GM23338 (cell line): ENCODE results near the gene PARVA. TPM values are rescaled to one million over a fixed set of nuclear protein-coding genes. Genes with fewer than 3 reads are reported as not detected.
A peak's percentile ranks its signal among the peaks of the same experiment; 100 is the strongest.

ENCODE experiments used
- ATAC-seq: fragments of 200-7000 bp; cut with Tn5 transposase; 3 replicates; pipeline ENCODE4 v1.9.1; 2020
- DNase-seq: peaks from one replicate; pipeline ENCODE4 v3.0.0-alpha.2; 2015; ENCODE audit warnings: low spot score
- H2AFZ ChIP-seq: fragments of 200-600 bp; sonication (generic); 2 replicates; pipeline ENCODE4 v1.8.0; 2016; ENCODE audit warnings: antibody characterized with exemption, mild to moderate bottlenecking, moderate library complexity
- H3F3A ChIP-seq: fragments of 200-600 bp; sonication (generic); replicated peaks from 2 replicates; pipeline ENCODE4 v1.8.0; 2017; ENCODE audit warnings: antibody characterized with exemption, mixed run types, low read depth
- H3K27ac ChIP-seq: fragments of 200-600 bp; sonication (generic); 2 replicates; pipeline ENCODE4 v1.6.1; 2016; ENCODE audit warnings: low read depth
- H3K27me3 ChIP-seq: fragments of 200-600 bp; sonication (generic); 2 replicates; pipeline ENCODE4 v1.8.0; 2016; ENCODE audit warnings: mild to moderate bottlenecking, mixed run types, moderate library complexity; ENCODE audit not compliant: insufficient read depth
- H3K36me3 ChIP-seq: fragments of 200-600 bp; sonication (generic); 2 replicates; pipeline ENCODE4 v1.8.0; 2016; ENCODE audit warnings: mild to moderate bottlenecking; ENCODE audit not compliant: insufficient read depth
- H3K4me1 ChIP-seq: fragments of 200-600 bp; sonication (generic); 2 replicates; pipeline ENCODE4 v1.8.0; 2016; ENCODE audit warnings: mild to moderate bottlenecking, moderate library complexity; ENCODE audit not compliant: insufficient read depth
- H3K4me2 ChIP-seq: fragments of 200-600 bp; sonication (generic); 2 replicates; pipeline ENCODE4 v1.7.1; 2017; ENCODE audit warnings: mixed run types
- H3K4me3 ChIP-seq: fragments of 200-600 bp; sonication (generic); 2 replicates; pipeline ENCODE4 v1.6.1; 2016; ENCODE audit warnings: mixed run types
- H3K79me2 ChIP-seq: fragments of 200-600 bp; sonication (generic); replicated peaks from 2 replicates; pipeline ENCODE4 v1.8.0; 2017; ENCODE audit warnings: mild to moderate bottlenecking; ENCODE audit not compliant: insufficient read depth
- H3K9me2 ChIP-seq: fragments of 200-600 bp; sonication (generic); 2 replicates; pipeline ENCODE4 v1.8.0; 2017; ENCODE audit not compliant: insufficient read depth
- H4K20me1 ChIP-seq: fragments of 200-600 bp; sonication (generic); replicated peaks from 2 replicates; pipeline ENCODE4 v1.8.0; 2017; ENCODE audit warnings: mild to moderate bottlenecking; ENCODE audit not compliant: insufficient read depth
- H3K27ac Mint-ChIP-seq: 2 replicates; pipeline ENCODE4 v1.8.0; 2020; ENCODE audit warnings: inconsistent platforms, mild to moderate bottlenecking, moderate library complexity, mixed read lengths
- H3K27me3 Mint-ChIP-seq: 3 replicates; pipeline ENCODE4 v1.8.0; 2022; ENCODE audit warnings: low read depth, mild to moderate bottlenecking, moderate library complexity, mixed read lengths, inconsistent platforms; ENCODE audit not compliant: insufficient read depth, poor library complexity
- H3K36me3 Mint-ChIP-seq: 3 replicates; pipeline ENCODE4 v1.8.0; 2021; ENCODE audit warnings: low read depth, mild to moderate bottlenecking, inconsistent platforms, moderate library complexity, mixed read lengths
- H3K4me1 Mint-ChIP-seq: 3 replicates; pipeline ENCODE4 v1.8.0; 2020; ENCODE audit warnings: mild to moderate bottlenecking, inconsistent platforms, mixed read lengths
- H3K4me3 Mint-ChIP-seq: 3 replicates; pipeline ENCODE4 v1.8.0; 2021; ENCODE audit warnings: moderate library complexity, mild to moderate bottlenecking, inconsistent platforms, mixed read lengths
- H3K9me3 Mint-ChIP-seq: 3 replicates; pipeline ENCODE4 v1.8.0; 2020; ENCODE audit warnings: moderate library complexity, mild to moderate bottlenecking, inconsistent platforms, mixed read lengths
- NANOG ChIP-seq: IDR thresholded peaks from 2 replicates; pipeline ENCODE4 v1.6.1; 2016; ENCODE audit warnings: antibody characterized with exemption, borderline replicate concordance
- ZNF331 ChIP-seq: fragments of 250-450 bp; sonication (Bioruptor Pico); IDR thresholded peaks from 2 replicates; pipeline ENCODE4 v1.5.0; 2020; ENCODE audit warnings: low read depth, mild to moderate bottlenecking, moderate library complexity
- ZNF462 ChIP-seq: fragments of 250-450 bp; sonication (Bioruptor Pico); IDR thresholded peaks from 2 replicates; pipeline ENCODE4 v1.5.0; 2020; ENCODE audit warnings: mild to moderate bottlenecking, moderate library complexity
- polyA plus RNA-seq: library from polyadenylated mRNA; unstranded; fragments of >200 nt; fragmentation: Nextera tagmentation; extraction: Ambion mirVana; gene quantifications from 2 replicates; pipeline ENCODE4 v1.2.1, GENCODE V29; 2016
- total RNA-seq: library from RNA; depleted of rRNA; stranded (reverse); fragments of >200 nt; shearing (Covaris generic); gene quantifications from 2 replicates; pipeline ENCODE4 v1.2.3, GENCODE V29; 2014
- TF ChIP-seq, protein P1 (sequence below): IDR thresholded peaks from one replicate; pipeline ENCODE4 v1.6.1; 2018; ENCODE audit warnings: antibody characterized with exemption; ENCODE audit not compliant: unreplicated experiment

PARVA gene
- total and polyA plus RNA-seq, 2 experiments from 2014 or later, result 5.8 to 6.9 TPM

DNA sequence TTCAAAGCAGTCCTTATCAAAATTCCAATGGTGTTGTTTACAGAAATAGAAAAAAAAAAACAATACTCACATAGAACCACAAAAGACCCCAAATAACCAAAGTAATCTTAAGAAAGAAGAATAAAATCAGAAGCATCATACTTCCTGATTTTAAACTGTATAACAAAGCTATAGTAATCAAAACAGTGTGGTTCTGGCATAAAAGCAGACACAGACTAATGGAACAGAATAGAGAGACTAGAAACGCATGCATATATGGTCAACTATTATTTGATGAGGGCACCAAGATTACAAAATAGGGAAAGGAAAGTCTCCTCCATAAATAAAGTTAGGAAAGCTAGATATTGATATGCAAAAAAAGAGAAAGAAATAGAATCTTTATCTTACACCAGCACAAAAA lies 176.8 kb downstream of the PARVA start (continued):
- no peak for TF ChIP-seq ZNF462 (CRISPR knock-in tag)
- TF ChIP-seq, protein P1, sequence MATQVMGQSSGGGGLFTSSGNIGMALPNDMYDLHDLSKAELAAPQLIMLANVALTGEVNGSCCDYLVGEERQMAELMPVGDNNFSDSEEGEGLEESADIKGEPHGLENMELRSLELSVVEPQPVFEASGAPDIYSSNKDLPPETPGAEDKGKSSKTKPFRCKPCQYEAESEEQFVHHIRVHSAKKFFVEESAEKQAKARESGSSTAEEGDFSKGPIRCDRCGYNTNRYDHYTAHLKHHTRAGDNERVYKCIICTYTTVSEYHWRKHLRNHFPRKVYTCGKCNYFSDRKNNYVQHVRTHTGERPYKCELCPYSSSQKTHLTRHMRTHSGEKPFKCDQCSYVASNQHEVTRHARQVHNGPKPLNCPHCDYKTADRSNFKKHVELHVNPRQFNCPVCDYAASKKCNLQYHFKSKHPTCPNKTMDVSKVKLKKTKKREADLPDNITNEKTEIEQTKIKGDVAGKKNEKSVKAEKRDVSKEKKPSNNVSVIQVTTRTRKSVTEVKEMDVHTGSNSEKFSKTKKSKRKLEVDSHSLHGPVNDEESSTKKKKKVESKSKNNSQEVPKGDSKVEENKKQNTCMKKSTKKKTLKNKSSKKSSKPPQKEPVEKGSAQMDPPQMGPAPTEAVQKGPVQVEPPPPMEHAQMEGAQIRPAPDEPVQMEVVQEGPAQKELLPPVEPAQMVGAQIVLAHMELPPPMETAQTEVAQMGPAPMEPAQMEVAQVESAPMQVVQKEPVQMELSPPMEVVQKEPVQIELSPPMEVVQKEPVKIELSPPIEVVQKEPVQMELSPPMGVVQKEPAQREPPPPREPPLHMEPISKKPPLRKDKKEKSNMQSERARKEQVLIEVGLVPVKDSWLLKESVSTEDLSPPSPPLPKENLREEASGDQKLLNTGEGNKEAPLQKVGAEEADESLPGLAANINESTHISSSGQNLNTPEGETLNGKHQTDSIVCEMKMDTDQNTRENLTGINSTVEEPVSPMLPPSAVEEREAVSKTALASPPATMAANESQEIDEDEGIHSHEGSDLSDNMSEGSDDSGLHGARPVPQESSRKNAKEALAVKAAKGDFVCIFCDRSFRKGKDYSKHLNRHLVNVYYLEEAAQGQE, result no peak
- no peak for TF ChIP-seq NANOG

- Mint-ChIP-seq H3K4me1 (peaks cover 22% of the 10 kb centered on the region), H3K36me3 (no peaks in the 10 kb centered on the region; the same call in 1 of the 3 replicates), H3K4me3 (no peak overlapping the region), H3K27ac (peak overlapping the region; percentile 33), H3K9me3 (peaks cover 2% of the 10 kb centered on the region; the same call in 2 of the 3 replicates), H3K27me3 (peaks cover 1% of the 10 kb centered on the region)
- Histone ChIP-seq H3K4me3 (no peak overlapping the region), H3K4me2 (0 out of 2 replicates have a peak overlapping the region, but pooled peaks have one; percentile 18), H3F3A (no peaks in the 10 kb centered on the region), H2AFZ (peak overlapping the region; percentile 28; the same call in 1 of the 2 replicates), H3K36me3 (no peaks in the 10 kb centered on the region), H3K79me2 (no peaks in the 10 kb centered on the region), H4K20me1 (no peaks in the 10 kb centered on the region), H3K27ac (peak overlapping the region; percentile 18; the same call in 1 of the 2 replicates), H3K9me2 (peaks cover 7% of the 10 kb centered on the region; the same call in 1 of the 2 replicates), H3K27me3 (no peaks in the 10 kb centered on the region), H3K4me1 (peaks cover 6% of the 10 kb centered on the region; the same call in 1 of the 2 replicates)
- ATAC-seq (peak; percentile 56), DNase-seq (no peak)
- TF ChIP-seq NANOG, result no peak
- TF ChIP-seq ZNF331 (CRISPR knock-in tag), result no peak
- no peak for TF ChIP-seq ZNF462 (CRISPR knock-in tag)
Observed at GRCh38 chr11:12556155-12556554, 178.8 kb downstream of the PARVA start.
